B cell (primary cell): ENCODE measurements around the gene INCA1. TPM values are rescaled to one million over a fixed set of nuclear protein-coding genes. Genes with fewer than 3 reads are reported as not detected.

Experiments used
- ATAC-seq: fragments of 200-7000 bp; cut with Tn5 transposase; one replicate; pipeline ENCODE4 v1.10.0; 2021; ENCODE audit warnings: low read depth, mild to moderate bottlenecking, moderate number of reproducible peaks, moderate library complexity
- CTCF ChIA-PET: fragments of 350-600 bp; sonication (Branson Sonifier 250); formaldehyde crosslinking; loops from one replicate; lab custom pipeline; 2021; ENCODE audit warnings: antibody characterized with exemption, inconsistent platforms; lab: Charles Lee
- POLR2A ChIA-PET: fragments of 350-600 bp; sonication (Branson Sonifier 250); formaldehyde crosslinking; loops from one replicate; lab custom pipeline; 2021; ENCODE audit warnings: antibody characterized with exemption; lab: Charles Lee
- DNase-seq: peaks from one replicate; pipeline ENCODE4 v3.0.0; 2013
- H2AFZ ChIP-seq: 2 replicates; pipeline ENCODE4 v1.6.1; 2012; ENCODE audit warnings: mild to moderate bottlenecking, low read depth, low read length; ENCODE audit not compliant: insufficient read depth, poor library complexity, severe bottlenecking
- H3K27ac ChIP-seq, 2 donors: 1 replicate in 1 of 2; 2 replicates in 1 of 2; pipeline ENCODE4 v1.5.1; 2012 to 2013; ENCODE audit warnings: low read length in 2 of 2, mild to moderate bottlenecking in 2 of 2, moderate library complexity in 1 of 2
- H3K27me3 ChIP-seq, 4 experiments: fragments of 200-600 bp in 1 of 4; sonication (generic) in 1 of 4; replicated peaks in 1 of 4; 1 replicate in 2 of 4; 2 replicates in 2 of 4; pipeline versions ENCODE4 v1.6.1 to v1.7.0; 2013 to 2016; ENCODE audit warnings: low read length in 3 of 4, mild to moderate bottlenecking in 2 of 4, mixed read lengths in 1 of 4, moderate library complexity in 1 of 4; ENCODE audit not compliant: insufficient read depth in 4 of 4, control insufficient read depth in 3 of 4; ENCODE audit errors: control extremely low read depth in 1 of 4
- H3K36me3 ChIP-seq, 2 experiments: replicated peaks in 1 of 2; 1 replicate in 1 of 2; 2 replicates in 1 of 2; pipeline versions ENCODE4 v1.6.1 to v1.7.1; 2013; ENCODE audit warnings: low read length in 1 of 2; ENCODE audit not compliant: insufficient read depth in 2 of 2, control insufficient read depth in 1 of 2; ENCODE audit errors: control extremely low read depth in 1 of 2, extremely low read depth in 1 of 2
- H3K4me1 ChIP-seq, 2 donors: fragments of 200-600 bp in 1 of 2; sonication (generic) in 1 of 2; 1 replicate in 1 of 2; 2 replicates in 1 of 2; pipeline versions ENCODE4 v1.5.1 to v1.6.1; 2013 to 2017; ENCODE audit warnings: low read length in 2 of 2; ENCODE audit not compliant: control insufficient read depth in 2 of 2, insufficient read depth in 2 of 2
- H3K4me2 ChIP-seq: replicated peaks from 2 replicates; pipeline ENCODE3; 2012; ENCODE audit warnings: mild to moderate bottlenecking, low read depth, low read length; ENCODE audit not compliant: poor library complexity, severe bottlenecking
- H3K4me3 ChIP-seq, 5 experiments: fragments of 200-600 bp in 1 of 5; sonication (generic) in 1 of 5; 1 replicate in 3 of 5; 2 replicates in 2 of 5; pipeline versions ENCODE4 v1.5.1 to v1.7.0; 2011 to 2016; ENCODE audit warnings: low read length in 4 of 5, mild to moderate bottlenecking in 4 of 5, low read depth in 2 of 5, control low read depth in 1 of 5, moderate library complexity in 1 of 5; ENCODE audit not compliant: insufficient read depth in 1 of 5; ENCODE audit errors: control extremely low read depth in 1 of 5, extremely low read depth in 1 of 5
- H3K79me2 ChIP-seq: fragments of 200-600 bp; sonication (generic); one replicate; pipeline ENCODE4 v1.6.0; 2016; ENCODE audit warnings: low read length; ENCODE audit not compliant: control insufficient read depth, insufficient read depth
- H3K9ac ChIP-seq: fragments of 200-600 bp; sonication (generic); 2 replicates; pipeline ENCODE4 v1.6.1; 2017; ENCODE audit warnings: mild to moderate bottlenecking, low read length, moderate library complexity
- H3K9me3 ChIP-seq, 3 donors: one replicate each; pipeline versions ENCODE4 v1.6.1 to v1.7.1; 2013; ENCODE audit warnings: low read length in 2 of 3; ENCODE audit not compliant: control insufficient read depth in 2 of 3, insufficient read depth in 1 of 3; ENCODE audit errors: control extremely low read depth in 1 of 3
- H4K20me1 ChIP-seq: 2 replicates; pipeline ENCODE4 v1.6.0; 2012; ENCODE audit warnings: mild to moderate bottlenecking, low read length; ENCODE audit not compliant: insufficient read depth, control insufficient read depth, poor library complexity, severe bottlenecking
- H3K27ac Mint-ChIP-seq: one replicate; pipeline ENCODE4 v1.8.0; 2021; ENCODE audit warnings: mixed read lengths
- H3K27me3 Mint-ChIP-seq: one replicate; pipeline ENCODE4 v1.8.0; 2021; ENCODE audit warnings: mixed read lengths
- H3K4me1 Mint-ChIP-seq: one replicate; pipeline ENCODE4 v1.8.0; 2021; ENCODE audit warnings: mixed read lengths
- H3K4me3 Mint-ChIP-seq: one replicate; pipeline ENCODE4 v1.8.0; 2021; ENCODE audit warnings: mixed read lengths
- H3K9me3 Mint-ChIP-seq: one replicate; pipeline ENCODE4 v1.8.0; 2022; ENCODE audit warnings: mixed read lengths; ENCODE audit not compliant: insufficient read depth
- CTCF ChIP-seq: fragments of 200-600 bp; IDR thresholded peaks from one replicate; pipeline ENCODE4 v1.8.0; 2022; ENCODE audit warnings: antibody characterized with exemption, mild to moderate bottlenecking
- EZH2 ChIP-seq: IDR thresholded peaks from 2 replicates; pipeline ENCODE4 v1.6.1; 2012; ENCODE audit warnings: borderline replicate concordance, low read depth, mild to moderate bottlenecking, moderate library complexity, low read length; ENCODE audit not compliant: insufficient read depth, poor library complexity, severe bottlenecking
- WGBS: methylation state at CpG from one replicate; pipeline ENCODE4 v1.1.5; 2013; ENCODE audit warnings: missing lambda C conversion rate; ENCODE audit not compliant: insufficient coverage; 5-methylcytosine and 5-hydroxymethylcytosine counted together
- intact Hi-C: fragments of 100-400 bp; cut with micrococcal nuclease; formaldehyde crosslinking; loops from one replicate; pipeline ENCODE4 v1.10.0; 2022
- polyA minus RNA-seq: library from RNA; depleted of rRNA, polyadenylated mRNA; stranded (reverse); fragments of >200 nt; gene quantifications from 2 replicates; pipeline ENCODE4 v1.2.3, GENCODE V29; 2012
- polyA plus RNA-seq: library from polyadenylated mRNA; depleted of rRNA; stranded (reverse); fragments of >200 nt; gene quantifications from 2 replicates; pipeline ENCODE4 v1.2.3, GENCODE V29; 2012
- total RNA-seq, 2 donors: library from RNA; stranded (reverse); fragments of 120-200 nt in 1 of 2; gene quantifications; 1 replicate in 1 of 2; 2 replicates in 1 of 2; pipeline versions ENCODE4 v1.2.3 to v1.2.4, GENCODE V29; 2013 to 2022

The INCA1 gene
- 0.30 and 0.51 TPM in 2 replicates for total RNA-seq
- total RNA-seq (2013): 0.07 TPM
- polyA plus RNA-seq: 0.45 and 0.60 TPM in 2 replicates
- not detected in 2 replicates for polyA minus RNA-seq

- H3K27ac ChIP-seq: peak within 1 kb of the TSS in 1 of 2 donors; percentile 65
- under 1% methylated on average over 93 of the region's 93 CpGs for WGBS
- H3K9ac ChIP-seq: peak within 1 kb of the TSS; percentile 75
- Mint-ChIP-seq H3K4me1 (peaks cover 21% of the 10 kb centered on the region), H3K4me3 (peak within 1 kb of the TSS; percentile 85), H3K27ac (peak within 1 kb of the TSS; percentile 83), H3K9me3 (no peaks in the 10 kb centered on the region), H3K27me3 (no peaks in the 10 kb centered on the region)
- intact Hi-C loops: loop anchor here (1.0 to 5.0 kb wide), 8 partner anchors 10 to 81 kb away; partner anchors contain the start of genes CAMTA2, PFN1, RNF167 and SLC25A11
- H3K4me1 ChIP-seq: peaks cover 22 to 26% of the 10 kb centered on the region in 2 donors
- H3K36me3 ChIP-seq: no peaks in the 10 kb centered on the region
- H3K9me3 ChIP-seq: no peaks in the 10 kb centered on the region
- peak within 1 kb of the TSS; percentile 91 for H2AFZ ChIP-seq
- no peaks in the 10 kb centered on the region for H3K79me2 ChIP-seq
- TF ChIP-seq CTCF (no peak), EZH2 (no peak)
- POLR2A ChIA-PET: interaction anchor here (0.5 to 3.1 kb wide), 8 partner anchors 9 to 85 kb away, joined by 3 to 16 read pairs (median 6); partner anchors contain the start of genes CAMTA2, PFN1, RNF167 and SLC25A11
- peaks cover 0 to 13% (median 2%) of the 10 kb centered on the region in 4 experiments for H3K27me3 ChIP-seq
- H3K4me2 ChIP-seq: peak within 1 kb of the TSS; percentile 97
- DNase-seq: peak; percentile 95
- CTCF ChIA-PET: interaction anchor here (0.9 to 3.5 kb wide), 7 partner anchors 10 to 117 kb away, joined by 3 to 26 read pairs (median 4); partner anchors contain the start of genes CAMTA2, PFN1, RNF167 and SLC25A11
- peaks cover 8% of the 10 kb centered on the region for H4K20me1 ChIP-seq
- peak within 1 kb of the TSS; percentile 34 to 73 (median 66) for H3K4me3 ChIP-seq
- ATAC-seq: peak; percentile 96
These were observed at the start of gene INCA1, which contains the start of gene KIF1C for GRCh38 chr17:4997302-4998026. Gene INCA1 (minus strand): TSS chr17:4997522. CDS start chr17:4994437, 3,085 bp downstream. Gene KIF1C (plus strand): TSS chr17:4997950. CDS start chr17:5000247, 2,297 bp downstream.
